SK-MEL-5 (cell line): ENCODE results near the gene WDR27. TPM values are rescaled to one million over a fixed set of nuclear protein-coding genes. Genes with fewer than 3 reads are reported as not detected.

ENCODE experiments used
- DNase-seq: peaks from one replicate; pipeline ENCODE4 v3.0.0-alpha.2; 2016; ENCODE audit warnings: low read depth, low spot score
- in situ Hi-C: cut with HindIII; loops from 2 replicates; pipeline ENCODE4 v1.10.0; 2016; ENCODE audit warnings: low sequenced_read_pairs, high pct_unique_total_duplicates, low pct_unique_long_range_greater_than_20kb
- total RNA-seq: library from RNA; depleted of rRNA; stranded (reverse); fragments of >200 nt; shearing (Covaris generic); gene quantifications from 2 replicates; pipeline ENCODE4 v1.2.3, GENCODE V29; 2014

Gene WDR27
- total RNA-seq, 1 experiment from 2014 or later = 10.2 TPM

GRCh38 chr6:169566961-169567750, 134.7 kb downstream of the WDR27 start:
- in situ Hi-C loops = no loop called here
- no peak for DNase-seq

- in situ Hi-C loops = no loop called here
- no peak for DNase-seq
Observed at GRCh38 chr6:169566319-169566718, 135.5 kb downstream of the WDR27 start.

- in situ Hi-C loops = no loop called here
- no peak for DNase-seq
Observed at GRCh38 chr6:169564453-169565240, 137.2 kb downstream of the WDR27 start.

- DNase-seq = no peak
- in situ Hi-C loops = no loop called here
Observed at GRCh38 chr6:169561665-169562064, 140.2 kb downstream of the WDR27 start.

- in situ Hi-C loops = no loop called here
- no peak for DNase-seq
Observed at GRCh38 chr6:169559592-169559991, 142.2 kb downstream of the WDR27 start.

- DNase-seq = no peak
- in situ Hi-C loops = no loop called here
Observed at GRCh38 chr6:169558774-169559441, 142.9 kb downstream of the WDR27 start.

- DNase-seq = no peak
- in situ Hi-C loops = no loop called here
Observed at GRCh38 chr6:169558378-169558773, 143.5 kb downstream of the WDR27 start.

- in situ Hi-C loops = no loop called here
- DNase-seq = no peak
Observed at GRCh38 chr6:169557887-169558286, 143.9 kb downstream of the WDR27 start.

- in situ Hi-C loops = no loop called here
- DNase-seq = no peak
Observed at GRCh38 chr6:169556758-169557548, 144.9 kb downstream of the WDR27 start.

- no peak for DNase-seq
- in situ Hi-C loops = no loop called here
Observed at GRCh38 chr6:169555971-169556617, 145.7 kb downstream of the WDR27 start.

GRCh38 chr6:169545982-169546381, 155.8 kb downstream of the WDR27 start:
- in situ Hi-C loops = no loop called here
- DNase-seq = no peak

- no peak for DNase-seq
- in situ Hi-C loops = no loop called here
Observed at GRCh38 chr6:169543704-169544103, 158.1 kb downstream of the WDR27 start.

GRCh38 chr6:169542491-169542890, 159.3 kb downstream of the WDR27 start:
- no peak for DNase-seq
- in situ Hi-C loops = no loop called here

GRCh38 chr6:169539176-169539897, 162.5 kb downstream of the WDR27 start:
- in situ Hi-C loops = no loop called here
- DNase-seq = no peak

GRCh38 chr6:169536446-169537170, 165.2 kb downstream of the WDR27 start:
- in situ Hi-C loops = no loop called here
- no peak for DNase-seq

- in situ Hi-C loops = no loop called here
- DNase-seq = no peak
Observed at GRCh38 chr6:169534039-169534421, 167.8 kb downstream of the WDR27 start.
